ENCODE data around the gene WIPF2. TPM values are rescaled to one million over a fixed set of nuclear protein-coding genes. Genes with fewer than 3 reads are reported as not detected.

The WIPF2 gene
- total and polyA plus RNA-seq, 2 donors (not counting 3 experiments of a cell fraction or from before 2014, with no cell fraction given) = 8.4 to 30.4 TPM

DNA sequence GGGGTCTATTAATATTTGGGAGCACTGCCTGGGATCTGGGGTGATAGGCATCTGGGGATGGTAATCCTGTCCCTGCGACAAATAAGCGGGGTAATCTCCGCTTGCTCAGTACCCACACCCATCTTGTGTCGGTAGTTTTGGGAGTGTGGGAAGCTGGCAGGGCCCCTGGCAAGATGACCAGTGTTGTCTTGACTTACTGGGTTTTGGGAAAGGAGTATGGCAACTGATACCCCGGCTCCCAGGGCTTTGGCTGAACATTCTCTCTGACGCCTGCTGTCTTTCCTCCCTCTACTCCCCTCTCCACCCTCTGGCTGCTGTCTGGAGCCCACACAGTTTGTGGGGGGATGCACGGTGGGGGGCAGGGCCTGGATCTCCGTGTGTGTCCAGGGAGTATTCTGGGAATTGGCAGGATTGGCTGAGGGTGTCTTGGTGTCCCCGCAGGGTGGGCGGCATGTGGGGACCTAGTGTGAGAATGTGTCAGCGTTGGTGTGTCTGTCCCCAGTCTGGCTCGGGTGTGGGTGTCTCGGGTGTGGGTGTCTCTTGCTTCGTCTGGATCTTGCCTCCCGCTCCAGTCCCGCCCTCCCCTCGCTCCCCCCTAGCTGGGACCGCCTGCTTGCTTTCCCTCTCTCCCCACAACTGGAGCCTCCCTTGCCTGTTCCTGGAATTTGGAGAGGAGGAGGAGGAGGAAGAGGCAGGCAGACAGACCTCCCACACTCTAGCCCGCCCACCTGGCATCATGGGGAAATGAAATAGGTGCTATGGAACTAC lies 101.8 kb downstream of the WIPF2 start:
- H3K9ac ChIP-seq (replicated peaks; ENCODE audit: extremely low read depth, insufficient read depth, low read length) = no peak overlapping the region
- DNase-seq (ENCODE audit: low read depth, low spot score) (no peak), FAIRE-seq (no peak)
- no TSS peak for BruUV-seq (replicated peaks)
- CTCF ChIA-PET = interaction anchor here (1.6 to 6.9 kb wide), 4 partner anchors 13 to 34 kb away, joined by 5 to 109 read pairs (median 6); no protein-coding TSS in a partner anchor
- H3K36me3 ChIP-seq (ENCODE audit: control insufficient read depth in 2 of 2, extremely low read depth in 1 of 2, insufficient read depth in 2 of 2, low read length in 2 of 2) = no peaks in the 10 kb centered on the region
- dilution Hi-C loops (cut with MboI; ENCODE audit: extremely low pct_ligation_motif_present, low sequenced_read_pairs) = no loop called here
- no peaks in the 10 kb centered on the region for H3K27me3 ChIP-seq (ENCODE audit: control insufficient read depth in 2 of 2, insufficient read depth in 2 of 2, low read length in 2 of 2)
- H3K27ac ChIP-seq (ENCODE audit: insufficient read depth, low read depth, low read length) = peak overlapping the region; percentile 95
- TF ChIP-seq EZH2 (IDR thresholded peaks at IDR 0.05; ENCODE audit: borderline replicate concordance, low read depth, low read length, severe bottlenecking) (no peak), POLR2A (IDR thresholded peaks at IDR 0.05; ENCODE audit: low read depth, low read length) (no peak), GATA2 (IDR thresholded peaks at IDR 0.05; ENCODE audit: insufficient read depth, insufficient read length, low read depth, low read length) (no peak), MYC (IDR thresholded peaks at IDR 0.05; ENCODE audit: low read depth, low read length) (no peak), FOS (IDR thresholded peaks at IDR 0.05; ENCODE audit: borderline replicate concordance, insufficient read depth, low read length) (no peak), POLR2AphosphoS5 (IDR thresholded peaks at IDR 0.05; ENCODE audit: insufficient read depth, low read depth, low read length) (no peak), JUN (IDR thresholded peaks at IDR 0.05; ENCODE audit: borderline replicate concordance, insufficient read depth, insufficient read length, low read depth) (no peak)
- TF ChIP-seq, protein P1, sequence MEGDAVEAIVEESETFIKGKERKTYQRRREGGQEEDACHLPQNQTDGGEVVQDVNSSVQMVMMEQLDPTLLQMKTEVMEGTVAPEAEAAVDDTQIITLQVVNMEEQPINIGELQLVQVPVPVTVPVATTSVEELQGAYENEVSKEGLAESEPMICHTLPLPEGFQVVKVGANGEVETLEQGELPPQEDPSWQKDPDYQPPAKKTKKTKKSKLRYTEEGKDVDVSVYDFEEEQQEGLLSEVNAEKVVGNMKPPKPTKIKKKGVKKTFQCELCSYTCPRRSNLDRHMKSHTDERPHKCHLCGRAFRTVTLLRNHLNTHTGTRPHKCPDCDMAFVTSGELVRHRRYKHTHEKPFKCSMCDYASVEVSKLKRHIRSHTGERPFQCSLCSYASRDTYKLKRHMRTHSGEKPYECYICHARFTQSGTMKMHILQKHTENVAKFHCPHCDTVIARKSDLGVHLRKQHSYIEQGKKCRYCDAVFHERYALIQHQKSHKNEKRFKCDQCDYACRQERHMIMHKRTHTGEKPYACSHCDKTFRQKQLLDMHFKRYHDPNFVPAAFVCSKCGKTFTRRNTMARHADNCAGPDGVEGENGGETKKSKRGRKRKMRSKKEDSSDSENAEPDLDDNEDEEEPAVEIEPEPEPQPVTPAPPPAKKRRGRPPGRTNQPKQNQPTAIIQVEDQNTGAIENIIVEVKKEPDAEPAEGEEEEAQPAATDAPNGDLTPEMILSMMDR (IDR thresholded peaks at IDR 0.05; ENCODE audit: extremely low read depth in 1 of 2, insufficient read depth in 1 of 2, low read depth in 1 of 2, low read length in 2 of 2) = no peak
- TF ChIP-seq, protein P2, sequence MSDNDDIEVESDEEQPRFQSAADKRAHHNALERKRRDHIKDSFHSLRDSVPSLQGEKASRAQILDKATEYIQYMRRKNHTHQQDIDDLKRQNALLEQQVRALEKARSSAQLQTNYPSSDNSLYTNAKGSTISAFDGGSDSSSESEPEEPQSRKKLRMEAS (IDR thresholded peaks at IDR 0.05; ENCODE audit: insufficient read depth, insufficient read length) = no peak
- H3K4me2 ChIP-seq (ENCODE audit: insufficient read depth, low read length) = no peak overlapping the region
- no peak overlapping the region for H2AFZ ChIP-seq (ENCODE audit: low read depth, low read length)
- no peaks in the 10 kb centered on the region for H4K20me1 ChIP-seq (replicated peaks; ENCODE audit: control insufficient read depth, extremely low read depth, insufficient read depth, low read length)
- POLR2A ChIA-PET = no interaction called here
- intact Hi-C loops (cut with micrococcal nuclease) = no loop called here
- H3K4me3 ChIP-seq (replicated peaks in 1 of 3; ENCODE audit: insufficient read depth in 1 of 3, low read depth in 1 of 3, low read length in 3 of 3) = no peak overlapping the region
- H3K9me1 ChIP-seq (replicated peaks; ENCODE audit: control insufficient read depth, extremely low read depth, insufficient read depth, low read length) = no peaks in the 10 kb centered on the region
- peaks cover 83% of the 10 kb centered on the region for H3K4me1 ChIP-seq (ENCODE audit: control insufficient read depth, extremely low read depth, insufficient read depth, low read length)
- H3K9me3 ChIP-seq (replicated peaks; ENCODE audit: control insufficient read depth, insufficient read depth, low read length) = no peaks in the 10 kb centered on the region
- H3K79me2 ChIP-seq (ENCODE audit: control insufficient read depth, insufficient read depth, low read length) = peaks cover 61% of the 10 kb centered on the region

Data from endothelial cell of umbilical vein (primary cell).